Hematopoietic multipotent progenitor cell treated with erythropoietin and hydrocortisone succinate and interleukin-3 and kit ligand, for 6 days (in vitro differentiated cells): ENCODE results near the gene KRTAP10-11.
"Not testable (repeated sequence)": the region's sequence is repeated elsewhere in the genome, so short reads cannot be mapped to it uniquely, and the experiment has no call there.

Experiments
- DNase-seq: peaks from one replicate; pipeline ENCODE4 v3.0.0-alpha.2; 2015

Gene KRTAP10-11

GRCh38 chr21:44667612-44668011 is 21.4 kb downstream of the KRTAP10-11 start:
- no peak for DNase-seq

- DNase-seq, result no peak
Observed at GRCh38 chr21:44670642-44671432, 24.6 kb downstream of the KRTAP10-11 start.

- DNase-seq, result no peak
Observed at GRCh38 chr21:44671911-44672310, 25.7 kb downstream of the KRTAP10-11 start.

GRCh38 chr21:44677881-44678280 is 31.7 kb downstream of the KRTAP10-11 start:
- no peak for DNase-seq

- DNase-seq, result no peak
Observed at GRCh38 chr21:44681152-44681551, 34.9 kb downstream of the KRTAP10-11 start.

- DNase-seq, result no peak
Observed at GRCh38 chr21:44681861-44682579, 35.8 kb downstream of the KRTAP10-11 start, which contains the start of gene KRTAP12-1. Gene KRTAP12-1, minus strand, starts transcription at chr21:44682163. Its CDS starts 40 bp downstream, at chr21:44682123.

GRCh38 chr21:44682580-44683151 is 36.5 kb downstream of the KRTAP10-11 start:
- no peak for DNase-seq

- DNase-seq, result no peak
Observed at GRCh38 chr21:44684077-44684476, 37.9 kb downstream of the KRTAP10-11 start.

- no peak for DNase-seq
Observed at GRCh38 chr21:44684483-44684882, 38.3 kb downstream of the KRTAP10-11 start.

- DNase-seq, result not testable (repeated sequence)
Observed at GRCh38 chr21:44685050-44685449, 38.8 kb downstream of the KRTAP10-11 start.

- no peak for DNase-seq
Observed at GRCh38 chr21:44686000-44686781, 40.0 kb downstream of the KRTAP10-11 start.

- DNase-seq, result no peak
Observed at GRCh38 chr21:44686843-44687561, 40.8 kb downstream of the KRTAP10-11 start.

GRCh38 chr21:44687671-44688070 is 41.5 kb downstream of the KRTAP10-11 start:
- DNase-seq, result no peak

- not testable (repeated sequence) for DNase-seq
Observed at GRCh38 chr21:44689740-44690139, 43.5 kb downstream of the KRTAP10-11 start.

GRCh38 chr21:44691686-44692085 is 45.5 kb downstream of the KRTAP10-11 start:
- no peak for DNase-seq

- no peak for DNase-seq
Observed at GRCh38 chr21:44692798-44693512, 46.7 kb downstream of the KRTAP10-11 start.

- no peak for DNase-seq
Observed at GRCh38 chr21:44694776-44695175, 48.6 kb downstream of the KRTAP10-11 start.

- DNase-seq, result no peak
Observed at GRCh38 chr21:44695184-44695583, 49.0 kb downstream of the KRTAP10-11 start.

GRCh38 chr21:44695641-44696040 is 49.4 kb downstream of the KRTAP10-11 start:
- no peak for DNase-seq

GRCh38 chr21:44696572-44696971 is 50.4 kb downstream of the KRTAP10-11 start:
- no peak for DNase-seq
